Mesenchymal stem cell (in vitro differentiated cells and primary cell): ENCODE measurements around the gene DIP2C.
"Not testable (repeated sequence)": the region's sequence is repeated elsewhere in the genome, so short reads cannot be mapped to it uniquely, and the experiment has no call there.

Experiments
- DNase-seq: peaks from one replicate; pipeline ENCODE4 v3.0.0-alpha.2; 2013
- H2AFZ ChIP-seq: one replicate; pipeline ENCODE4 v1.6.1; 2013; ENCODE audit warnings: low read depth, mild to moderate bottlenecking, control low read depth, inconsistent platforms, low read length, moderate library complexity
- H2AK5ac ChIP-seq: 2 replicates; pipeline ENCODE4 v1.6.1; 2013; ENCODE audit warnings: low read length, moderate library complexity, mild to moderate bottlenecking, inconsistent platforms; ENCODE audit not compliant: severe bottlenecking
- H2BK120ac ChIP-seq: one replicate; pipeline ENCODE4 v1.6.1; 2013; ENCODE audit warnings: low read depth, mild to moderate bottlenecking, inconsistent platforms, low read length, moderate library complexity
- H2BK12ac ChIP-seq, 2 experiments: one replicate each; pipeline ENCODE4 v1.6.1; 2013; ENCODE audit warnings: inconsistent platforms in 2 of 2, low read length in 2 of 2, mild to moderate bottlenecking in 2 of 2, moderate library complexity in 2 of 2, control low read depth in 1 of 2
- H2BK15ac ChIP-seq: one replicate; pipeline ENCODE4 v1.6.1; 2013; ENCODE audit warnings: mild to moderate bottlenecking, low read depth, inconsistent platforms; ENCODE audit not compliant: poor library complexity, severe bottlenecking
- H2BK5ac ChIP-seq: 2 replicates; pipeline ENCODE4 v1.6.1; 2013; ENCODE audit warnings: low read depth, mild to moderate bottlenecking, low read length, control low read depth, inconsistent platforms; ENCODE audit not compliant: poor library complexity, severe bottlenecking
- H3K14ac ChIP-seq, 2 experiments: one replicate each; pipeline ENCODE4 v1.6.1; 2013; ENCODE audit warnings: inconsistent platforms in 2 of 2, low read length in 2 of 2, control low read depth in 1 of 2, mild to moderate bottlenecking in 1 of 2, moderate library complexity in 1 of 2
- H3K18ac ChIP-seq, 2 experiments: one replicate each; pipeline ENCODE4 v1.6.1; 2013; ENCODE audit warnings: inconsistent platforms in 2 of 2, low read length in 2 of 2, control low read depth in 1 of 2, low read depth in 1 of 2, mild to moderate bottlenecking in 1 of 2
- H3K23ac ChIP-seq, 2 experiments: one replicate each; pipeline ENCODE4 v1.6.1; 2013; ENCODE audit warnings: inconsistent platforms in 2 of 2, low read length in 2 of 2, mild to moderate bottlenecking in 2 of 2, moderate library complexity in 2 of 2, control low read depth in 1 of 2
- H3K27ac ChIP-seq: 2 replicates; pipeline ENCODE4 v1.5.1; 2013; ENCODE audit warnings: mild to moderate bottlenecking, moderate library complexity, low read length, control low read depth, inconsistent platforms; ENCODE audit not compliant: poor library complexity, severe bottlenecking
- H3K27me3 ChIP-seq, 2 experiments: 2 replicates each; pipeline versions ENCODE4 v1.6.1 to v1.7.0; 2013; ENCODE audit warnings: low read length in 2 of 2, mild to moderate bottlenecking in 2 of 2, moderate library complexity in 2 of 2, control low read depth in 1 of 2, inconsistent platforms in 1 of 2; ENCODE audit not compliant: control insufficient read depth in 1 of 2, insufficient read depth in 1 of 2
- H3K36me3 ChIP-seq, 2 experiments: 2 replicates each; pipeline versions ENCODE4 v1.6.1 to v1.7.0; 2013; ENCODE audit warnings: low read length in 2 of 2, control low read depth in 1 of 2, inconsistent platforms in 1 of 2, low read depth in 1 of 2, mild to moderate bottlenecking in 1 of 2; ENCODE audit not compliant: insufficient read depth in 2 of 2, control insufficient read depth in 1 of 2
- H3K4ac ChIP-seq, 2 experiments: one replicate each; pipeline ENCODE4 v1.6.1; 2013; ENCODE audit warnings: inconsistent platforms in 2 of 2, low read length in 2 of 2, mild to moderate bottlenecking in 2 of 2, moderate library complexity in 2 of 2, control low read depth in 1 of 2, low read depth in 1 of 2
- H3K4me1 ChIP-seq: 2 replicates; pipeline ENCODE4 v1.6.1; 2013; ENCODE audit warnings: low read depth, low read length, control low read depth; ENCODE audit not compliant: control insufficient read depth, insufficient read depth
- H3K4me2 ChIP-seq: 2 replicates; pipeline ENCODE4 v1.6.1; 2013; ENCODE audit warnings: low read length, mild to moderate bottlenecking, inconsistent platforms; ENCODE audit not compliant: poor library complexity, severe bottlenecking
- H3K4me3 ChIP-seq, 2 experiments: 2 replicates each; pipeline versions ENCODE4 v1.5.1 to v1.7.0; 2013; ENCODE audit warnings: low read length in 2 of 2, mild to moderate bottlenecking in 2 of 2, control low read depth in 1 of 2, low read depth in 1 of 2; ENCODE audit not compliant: insufficient read depth in 1 of 2
- H3K79me1 ChIP-seq: replicated peaks from 2 replicates; pipeline ENCODE4 v1.6.1; 2013; ENCODE audit warnings: mild to moderate bottlenecking, control low read depth, low read length, inconsistent platforms; ENCODE audit not compliant: poor library complexity, severe bottlenecking
- H3K9ac ChIP-seq: 2 replicates; pipeline ENCODE4 v1.7.0; 2013; ENCODE audit warnings: mild to moderate bottlenecking, low read length, moderate library complexity
- H3K9me3 ChIP-seq: 2 replicates; pipeline ENCODE4 v1.7.0; 2013; ENCODE audit warnings: mild to moderate bottlenecking, low read length; ENCODE audit not compliant: control insufficient read depth
- H4K8ac ChIP-seq: one replicate; pipeline ENCODE4 v1.6.1; 2013; ENCODE audit warnings: inconsistent platforms, mild to moderate bottlenecking, low read length, moderate library complexity
- H4K91ac ChIP-seq: one replicate; pipeline ENCODE4 v1.6.1; 2013; ENCODE audit warnings: mild to moderate bottlenecking, low read length, inconsistent platforms
- WGBS: methylation state at CpG from one replicate; pipeline ENCODE4 v1.1.7; 2013; ENCODE audit warnings: mixed read lengths; 5-methylcytosine and 5-hydroxymethylcytosine counted together

DIP2C gene

GRCh38 chr10:347190-347589 is 342.3 kb downstream of the DIP2C start:
- not testable (repeated sequence) for H3K27me3 ChIP-seq
- 86% methylated on average over 30 of the region's 33 CpGs for WGBS

GRCh38 chr10:344582-345200 is 344.8 kb downstream of the DIP2C start:
- Histone ChIP-seq H2BK12ac (no peak overlapping the region), H2BK120ac (no peak overlapping the region), H3K27me3 (no peaks in the 10 kb centered on the region), H3K4ac (no peak overlapping the region), H2BK5ac (no peak overlapping the region), H3K4me1 (peaks cover 2% of the 10 kb centered on the region), H3K79me1 (peaks cover 11% of the 10 kb centered on the region), H4K8ac (no peak overlapping the region), H3K4me2 (no peak overlapping the region), H3K18ac (no peak overlapping the region), H3K23ac (no peak overlapping the region), H3K9me3 (no peaks in the 10 kb centered on the region), H3K4me3 (no peak overlapping the region), H2AFZ (no peak overlapping the region), H3K14ac (no peak overlapping the region), H3K9ac (no peak overlapping the region), H2AK5ac (no peak overlapping the region), H2BK15ac (no peak overlapping the region), H3K36me3 (peaks cover 54 to 60% of the 10 kb centered on the region in 2 experiments), H4K91ac (no peak overlapping the region), H3K27ac (no peak overlapping the region)
- 97% methylated on average over 22 of the region's 27 CpGs for WGBS
- DNase-seq: no peak

More at GRCh38 chr10:347190-347589, 342.3 kb downstream of the DIP2C start:
- H2BK15ac ChIP-seq, H3K23ac ChIP-seq, H2BK5ac ChIP-seq, H3K9ac ChIP-seq, H3K9me3 ChIP-seq, DNase-seq, H3K14ac ChIP-seq, H2BK120ac ChIP-seq, H4K91ac ChIP-seq, H2AK5ac ChIP-seq, H2BK12ac ChIP-seq, H3K4me1 ChIP-seq, H3K27ac ChIP-seq, H3K18ac ChIP-seq, H4K8ac ChIP-seq, H3K4me3 ChIP-seq, H3K4me2 ChIP-seq, H3K4ac ChIP-seq, H2AFZ ChIP-seq: not testable (repeated sequence)
- peaks cover 56% of the 10 kb centered on the region in 2 experiments for H3K36me3 ChIP-seq
- H3K79me1 ChIP-seq: peaks cover 11% of the 10 kb centered on the region

GRCh38 chr10:343231-344220 is 345.9 kb downstream of the DIP2C start:
- H3K4me1 ChIP-seq: peaks cover 9% of the 10 kb centered on the region
- H4K91ac ChIP-seq: no peak overlapping the region
- no peak overlapping the region for H2BK12ac ChIP-seq
- H3K9ac ChIP-seq: no peak overlapping the region
- H3K79me1 ChIP-seq: peaks cover 9% of the 10 kb centered on the region
- peaks cover 48 to 59% of the 10 kb centered on the region in 2 experiments for H3K36me3 ChIP-seq
- H2BK120ac ChIP-seq: no peak overlapping the region
- no peak overlapping the region for H3K4me3 ChIP-seq
- H3K14ac ChIP-seq: no peak overlapping the region
- no peak overlapping the region for H2BK15ac ChIP-seq
- no peak overlapping the region for H2BK5ac ChIP-seq
- H3K27ac ChIP-seq: no peak overlapping the region
- DNase-seq: no peak
- H3K9me3 ChIP-seq: no peaks in the 10 kb centered on the region
- no peak overlapping the region for H2AK5ac ChIP-seq
- 95% methylated on average over 12 of the region's 16 CpGs for whole genome bisulfite sequencing
- H3K27me3 ChIP-seq: no peaks in the 10 kb centered on the region
- H3K23ac ChIP-seq: no peak overlapping the region
- H2AFZ ChIP-seq: no peak overlapping the region
- no peak overlapping the region for H3K18ac ChIP-seq
- no peak overlapping the region for H4K8ac ChIP-seq
- no peak overlapping the region for H3K4me2 ChIP-seq
- no peak overlapping the region for H3K4ac ChIP-seq

GRCh38 chr10:341081-341740 is 348.3 kb downstream of the DIP2C start:
- no peak for DNase-seq
- Histone ChIP-seq H4K91ac (no peak overlapping the region), H3K14ac (no peak overlapping the region), H3K9me3 (no peaks in the 10 kb centered on the region), H2BK120ac (no peak overlapping the region), H2AK5ac (no peak overlapping the region), H2BK15ac (no peak overlapping the region), H3K27me3 (no peaks in the 10 kb centered on the region), H3K36me3 (peaks cover 51 to 72% of the 10 kb centered on the region in 2 experiments), H2BK12ac (no peak overlapping the region), H3K18ac (no peak overlapping the region), H4K8ac (no peak overlapping the region), H3K27ac (no peak overlapping the region), H3K79me1 (peaks cover 3% of the 10 kb centered on the region), H3K9ac (no peak overlapping the region), H2BK5ac (no peak overlapping the region), H2AFZ (no peak overlapping the region), H3K4me1 (peaks cover 26% of the 10 kb centered on the region), H3K23ac (no peak overlapping the region), H3K4ac (no peak overlapping the region), H3K4me2 (no peak overlapping the region), H3K4me3 (no peak overlapping the region)
- WGBS: 98% methylated on average over 23 of the region's 23 CpGs
